Mesenchymal stem cell (in vitro differentiated cells and primary cell): Measurements from ENCODE around the gene MVB12A.

Experiments
- DNase-seq: peaks from one replicate; pipeline ENCODE4 v3.0.0-alpha.2; 2013
- H2AFZ ChIP-seq: one replicate; pipeline ENCODE4 v1.6.1; 2013; ENCODE audit warnings: low read depth, mild to moderate bottlenecking, control low read depth, inconsistent platforms, low read length, moderate library complexity
- H2AK5ac ChIP-seq: 2 replicates; pipeline ENCODE4 v1.6.1; 2013; ENCODE audit warnings: low read length, moderate library complexity, mild to moderate bottlenecking, inconsistent platforms; ENCODE audit not compliant: severe bottlenecking
- H2BK120ac ChIP-seq: one replicate; pipeline ENCODE4 v1.6.1; 2013; ENCODE audit warnings: low read depth, mild to moderate bottlenecking, inconsistent platforms, low read length, moderate library complexity
- H2BK12ac ChIP-seq, 2 experiments: one replicate each; pipeline ENCODE4 v1.6.1; 2013; ENCODE audit warnings: inconsistent platforms in 2 of 2, low read length in 2 of 2, mild to moderate bottlenecking in 2 of 2, moderate library complexity in 2 of 2, control low read depth in 1 of 2
- H2BK15ac ChIP-seq: one replicate; pipeline ENCODE4 v1.6.1; 2013; ENCODE audit warnings: mild to moderate bottlenecking, low read depth, inconsistent platforms; ENCODE audit not compliant: poor library complexity, severe bottlenecking
- H2BK5ac ChIP-seq: 2 replicates; pipeline ENCODE4 v1.6.1; 2013; ENCODE audit warnings: low read depth, mild to moderate bottlenecking, low read length, control low read depth, inconsistent platforms; ENCODE audit not compliant: poor library complexity, severe bottlenecking
- H3K14ac ChIP-seq, 2 experiments: one replicate each; pipeline ENCODE4 v1.6.1; 2013; ENCODE audit warnings: inconsistent platforms in 2 of 2, low read length in 2 of 2, control low read depth in 1 of 2, mild to moderate bottlenecking in 1 of 2, moderate library complexity in 1 of 2
- H3K18ac ChIP-seq, 2 experiments: one replicate each; pipeline ENCODE4 v1.6.1; 2013; ENCODE audit warnings: inconsistent platforms in 2 of 2, low read length in 2 of 2, control low read depth in 1 of 2, low read depth in 1 of 2, mild to moderate bottlenecking in 1 of 2
- H3K23ac ChIP-seq, 2 experiments: one replicate each; pipeline ENCODE4 v1.6.1; 2013; ENCODE audit warnings: inconsistent platforms in 2 of 2, low read length in 2 of 2, mild to moderate bottlenecking in 2 of 2, moderate library complexity in 2 of 2, control low read depth in 1 of 2
- H3K27ac ChIP-seq: 2 replicates; pipeline ENCODE4 v1.5.1; 2013; ENCODE audit warnings: mild to moderate bottlenecking, moderate library complexity, low read length, control low read depth, inconsistent platforms; ENCODE audit not compliant: poor library complexity, severe bottlenecking
- H3K27me3 ChIP-seq, 2 experiments: 2 replicates each; pipeline versions ENCODE4 v1.6.1 to v1.7.0; 2013; ENCODE audit warnings: low read length in 2 of 2, mild to moderate bottlenecking in 2 of 2, moderate library complexity in 2 of 2, control low read depth in 1 of 2, inconsistent platforms in 1 of 2; ENCODE audit not compliant: control insufficient read depth in 1 of 2, insufficient read depth in 1 of 2
- H3K36me3 ChIP-seq, 2 experiments: 2 replicates each; pipeline versions ENCODE4 v1.6.1 to v1.7.0; 2013; ENCODE audit warnings: low read length in 2 of 2, control low read depth in 1 of 2, inconsistent platforms in 1 of 2, low read depth in 1 of 2, mild to moderate bottlenecking in 1 of 2; ENCODE audit not compliant: insufficient read depth in 2 of 2, control insufficient read depth in 1 of 2
- H3K4ac ChIP-seq, 2 experiments: one replicate each; pipeline ENCODE4 v1.6.1; 2013; ENCODE audit warnings: inconsistent platforms in 2 of 2, low read length in 2 of 2, mild to moderate bottlenecking in 2 of 2, moderate library complexity in 2 of 2, control low read depth in 1 of 2, low read depth in 1 of 2
- H3K4me1 ChIP-seq: 2 replicates; pipeline ENCODE4 v1.6.1; 2013; ENCODE audit warnings: low read depth, low read length, control low read depth; ENCODE audit not compliant: control insufficient read depth, insufficient read depth
- H3K4me2 ChIP-seq: 2 replicates; pipeline ENCODE4 v1.6.1; 2013; ENCODE audit warnings: low read length, mild to moderate bottlenecking, inconsistent platforms; ENCODE audit not compliant: poor library complexity, severe bottlenecking
- H3K4me3 ChIP-seq, 2 experiments: 2 replicates each; pipeline versions ENCODE4 v1.5.1 to v1.7.0; 2013; ENCODE audit warnings: low read length in 2 of 2, mild to moderate bottlenecking in 2 of 2, control low read depth in 1 of 2, low read depth in 1 of 2; ENCODE audit not compliant: insufficient read depth in 1 of 2
- H3K79me1 ChIP-seq: replicated peaks from 2 replicates; pipeline ENCODE4 v1.6.1; 2013; ENCODE audit warnings: mild to moderate bottlenecking, control low read depth, low read length, inconsistent platforms; ENCODE audit not compliant: poor library complexity, severe bottlenecking
- H3K9ac ChIP-seq: 2 replicates; pipeline ENCODE4 v1.7.0; 2013; ENCODE audit warnings: mild to moderate bottlenecking, low read length, moderate library complexity
- H3K9me3 ChIP-seq: 2 replicates; pipeline ENCODE4 v1.7.0; 2013; ENCODE audit warnings: mild to moderate bottlenecking, low read length; ENCODE audit not compliant: control insufficient read depth
- H4K8ac ChIP-seq: one replicate; pipeline ENCODE4 v1.6.1; 2013; ENCODE audit warnings: inconsistent platforms, mild to moderate bottlenecking, low read length, moderate library complexity
- H4K91ac ChIP-seq: one replicate; pipeline ENCODE4 v1.6.1; 2013; ENCODE audit warnings: mild to moderate bottlenecking, low read length, inconsistent platforms
- WGBS: methylation state at CpG from one replicate; pipeline ENCODE4 v1.1.7; 2013; ENCODE audit warnings: mixed read lengths; 5-methylcytosine and 5-hydroxymethylcytosine counted together

The MVB12A gene

DNA sequence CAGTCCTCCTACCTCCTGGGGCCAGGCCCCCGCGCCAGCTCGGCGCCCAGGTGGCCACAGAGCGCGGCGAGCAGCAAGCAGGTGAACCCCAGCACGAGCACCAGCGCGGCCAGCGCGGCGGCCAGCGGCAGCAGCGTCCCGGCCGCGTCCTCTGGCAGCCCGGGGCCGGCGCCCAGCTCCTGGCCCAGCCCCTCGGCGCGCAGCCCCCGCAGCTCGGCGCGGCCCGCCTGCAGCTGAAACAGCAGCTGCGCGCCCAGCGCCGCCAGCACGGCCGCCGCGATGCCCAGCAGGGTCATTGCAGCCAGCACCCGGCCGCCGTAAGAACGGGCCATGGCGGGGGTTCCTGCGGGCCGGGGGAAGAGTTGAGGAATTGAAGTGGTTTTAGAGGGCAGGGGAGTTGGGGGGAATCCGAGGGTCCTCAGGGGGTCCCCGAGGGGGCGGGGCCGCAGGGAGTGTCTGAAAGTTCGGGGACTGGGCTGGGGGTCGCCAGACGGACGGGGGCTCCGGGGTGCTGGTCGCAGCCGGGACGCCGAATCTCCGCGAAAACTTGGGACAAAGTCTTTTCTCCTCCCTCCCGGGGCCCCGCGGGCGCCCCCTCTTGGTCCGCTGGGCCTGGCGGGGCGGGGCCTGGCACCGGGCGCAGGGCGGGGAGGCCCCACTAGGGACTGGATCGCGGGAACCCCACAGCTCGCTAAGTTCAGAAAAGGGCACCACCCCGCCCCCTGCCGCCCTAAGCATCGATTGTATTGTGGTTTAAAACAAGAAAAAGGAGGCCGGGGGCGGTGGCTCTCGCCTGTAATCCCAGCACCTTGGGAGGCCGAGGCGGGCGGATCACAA, 28.5 kb downstream of the MVB12A start, which contains the start of gene TMEM221:
Gene TMEM221, minus strand, starts transcription at position 538 of the 837 bp plus-strand sequence. Its CDS starts 206 bp downstream, at position 332.
- H3K23ac ChIP-seq = peak within 1 kb of the TSS in 1 of 2 experiments; percentile 53
- H2BK120ac ChIP-seq = no peak within 1 kb of the TSS
- H4K8ac ChIP-seq = peak within 1 kb of the TSS; percentile 61
- no peaks in the 10 kb centered on the region for H3K36me3 ChIP-seq
- H3K18ac ChIP-seq = no peak within 1 kb of the TSS
- peak; percentile 44 for DNase-seq
- peaks cover 11% of the 10 kb centered on the region for H3K4me1 ChIP-seq
- H3K79me1 ChIP-seq = no peaks in the 10 kb centered on the region
- H3K4me2 ChIP-seq = peak within 1 kb of the TSS; percentile 90
- H3K27me3 ChIP-seq = peaks cover 30% of the 10 kb centered on the region in 2 experiments
- H3K14ac ChIP-seq = peak within 1 kb of the TSS in 1 of 2 experiments; percentile 31
- 4% methylated on average over 67 of the region's 81 CpGs for WGBS
- no peak within 1 kb of the TSS for H2AK5ac ChIP-seq
- H3K4ac ChIP-seq = peak within 1 kb of the TSS in 1 of 2 experiments; percentile 26
- no peak within 1 kb of the TSS for H3K27ac ChIP-seq
- no peak within 1 kb of the TSS for H4K91ac ChIP-seq
- no peaks in the 10 kb centered on the region for H3K9me3 ChIP-seq
- no peak within 1 kb of the TSS for H3K9ac ChIP-seq
- H2AFZ ChIP-seq = peak within 1 kb of the TSS; percentile 96
- no peak within 1 kb of the TSS for H2BK5ac ChIP-seq
- H2BK15ac ChIP-seq = peak within 1 kb of the TSS; percentile 85
- no peak within 1 kb of the TSS for H2BK12ac ChIP-seq
- peak within 1 kb of the TSS; percentile 46 to 47 for H3K4me3 ChIP-seq

DNA sequence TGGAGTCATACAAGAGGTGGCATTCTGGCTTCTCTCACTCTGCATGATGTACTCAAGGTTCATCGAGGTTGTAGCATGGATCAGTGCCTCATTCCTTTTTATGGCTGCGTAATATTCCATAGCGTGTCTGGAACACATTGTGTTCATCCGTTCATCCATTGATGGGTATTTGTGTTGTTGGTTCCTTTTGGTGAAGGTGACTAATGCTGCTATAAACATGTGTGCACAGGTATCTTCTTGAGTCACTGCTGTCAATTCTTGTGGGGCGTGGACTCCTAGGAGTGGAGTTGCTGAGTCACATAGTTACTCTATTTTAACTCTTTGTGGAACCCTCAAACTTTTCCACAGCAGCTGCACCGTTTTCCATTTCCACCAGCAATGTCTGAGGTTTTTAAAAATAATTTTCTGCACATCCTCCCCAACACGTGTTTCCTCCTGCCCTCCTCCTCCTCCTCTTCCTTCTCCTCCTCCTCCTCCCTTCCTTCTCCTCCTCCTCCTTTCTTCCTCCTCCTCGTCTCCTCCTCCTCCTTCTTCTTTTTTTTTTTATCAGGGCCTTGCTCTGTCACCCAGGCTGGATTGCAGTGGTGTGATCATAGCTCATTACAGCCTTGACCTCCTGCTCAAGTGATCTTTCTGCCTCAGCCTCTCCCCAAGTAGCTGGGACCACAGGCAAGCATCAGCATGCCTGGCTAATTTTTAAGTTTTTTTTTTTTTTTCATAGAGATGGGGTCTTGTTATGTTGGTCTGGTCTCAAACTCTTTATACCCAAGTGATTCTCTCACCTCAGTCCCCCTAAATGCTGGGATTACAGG, 30.6 kb downstream of the MVB12A start:
- no peak overlapping the region for H3K14ac ChIP-seq
- H3K4me1 ChIP-seq = peaks cover 13% of the 10 kb centered on the region
- H3K4ac ChIP-seq = no peak overlapping the region
- H2BK15ac ChIP-seq = no peak overlapping the region
- H4K8ac ChIP-seq = no peak overlapping the region
- H2AK5ac ChIP-seq = no peak overlapping the region
- no peak overlapping the region for H3K4me2 ChIP-seq
- H2AFZ ChIP-seq = no peak overlapping the region
- no peaks in the 10 kb centered on the region for H3K36me3 ChIP-seq
- no peak overlapping the region for H2BK120ac ChIP-seq
- H3K79me1 ChIP-seq = no peaks in the 10 kb centered on the region
- H2BK12ac ChIP-seq = no peak overlapping the region
- no peak overlapping the region for H2BK5ac ChIP-seq
- H3K27me3 ChIP-seq = peaks cover 44 to 45% of the 10 kb centered on the region in 2 experiments
- DNase-seq = no peak
- H4K91ac ChIP-seq = no peak overlapping the region
- H3K18ac ChIP-seq = no peak overlapping the region
- no peaks in the 10 kb centered on the region for H3K9me3 ChIP-seq
- 61% methylated on average over 8 of the region's 8 CpGs for WGBS
- no peak overlapping the region for H3K4me3 ChIP-seq
- H3K23ac ChIP-seq = no peak overlapping the region
- H3K27ac ChIP-seq = no peak overlapping the region
- H3K9ac ChIP-seq = no peak overlapping the region

DNA sequence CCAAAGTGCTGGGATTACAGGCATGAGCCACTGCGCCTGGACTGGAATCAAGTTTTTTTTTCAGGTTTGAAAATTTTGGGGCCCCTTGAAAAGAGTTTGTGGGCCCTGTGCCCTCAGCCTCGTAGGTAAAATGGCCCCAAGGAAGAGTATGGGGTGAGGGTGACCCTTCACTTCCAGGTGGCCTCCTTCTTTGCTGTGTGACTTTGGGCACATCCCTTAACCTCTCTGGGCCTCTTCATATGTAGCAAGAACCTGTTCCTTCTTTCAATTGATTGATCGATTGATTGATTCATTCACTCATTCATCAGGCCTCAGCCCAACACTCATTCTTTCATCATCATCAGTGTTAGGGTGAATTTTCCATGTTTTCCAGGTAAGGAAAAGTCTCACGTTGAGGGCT, 32.0 kb downstream of the MVB12A start:
- no peaks in the 10 kb centered on the region for H3K9me3 ChIP-seq
- no peaks in the 10 kb centered on the region for H3K36me3 ChIP-seq
- no peak overlapping the region for H2AFZ ChIP-seq
- no peak for DNase-seq
- H3K23ac ChIP-seq = no peak overlapping the region
- no peak overlapping the region for H3K9ac ChIP-seq
- peaks cover 13% of the 10 kb centered on the region for H3K4me1 ChIP-seq
- H3K18ac ChIP-seq = no peak overlapping the region
- no peak overlapping the region for H2BK15ac ChIP-seq
- H3K4me3 ChIP-seq = no peak overlapping the region
- no peak overlapping the region for H3K4ac ChIP-seq
- H2AK5ac ChIP-seq = no peak overlapping the region
- H2BK120ac ChIP-seq = no peak overlapping the region
- no peak overlapping the region for H3K4me2 ChIP-seq
- no peaks in the 10 kb centered on the region for H3K79me1 ChIP-seq
- H3K27me3 ChIP-seq = peaks cover 46 to 53% of the 10 kb centered on the region in 2 experiments
- H3K14ac ChIP-seq = no peak overlapping the region
- no peak overlapping the region for H2BK5ac ChIP-seq
- H3K27ac ChIP-seq = no peak overlapping the region
- H2BK12ac ChIP-seq = no peak overlapping the region
- H4K8ac ChIP-seq = no peak overlapping the region
- H4K91ac ChIP-seq = no peak overlapping the region
- 94% methylated on average over 3 of the region's 4 CpGs for WGBS

DNA sequence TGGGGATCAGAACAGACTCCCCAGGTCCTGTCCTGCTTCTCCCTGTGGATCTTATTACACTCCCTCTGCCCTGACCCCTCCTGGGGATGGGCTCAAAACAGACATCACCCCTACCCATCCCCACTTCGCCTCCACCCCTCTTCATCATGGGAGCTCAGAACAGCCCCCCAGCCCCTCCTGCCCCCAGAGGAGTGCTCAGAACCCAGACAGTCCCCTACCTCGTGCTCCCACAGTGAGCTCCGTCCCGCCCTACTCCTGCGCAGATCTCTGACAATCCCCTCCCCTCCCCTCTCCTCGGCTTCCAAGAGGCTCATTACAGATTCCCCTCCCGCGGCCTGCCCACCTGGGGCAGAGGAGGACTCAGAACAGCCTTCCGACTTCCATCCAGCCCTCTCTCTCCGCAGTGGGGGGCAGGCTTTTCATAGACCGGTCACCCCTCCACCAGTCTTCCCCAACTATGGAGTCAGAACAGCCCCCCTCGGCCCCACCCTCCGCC, 34.8 kb downstream of the MVB12A start:
- H3K79me1 ChIP-seq = no peaks in the 10 kb centered on the region
- no peaks in the 10 kb centered on the region for H3K36me3 ChIP-seq
- no peak overlapping the region for H3K9ac ChIP-seq
- DNase-seq = no peak
- no peak overlapping the region for H3K4me3 ChIP-seq
- 4% methylated on average over 12 of the region's 13 CpGs for WGBS
- no peak overlapping the region for H2BK12ac ChIP-seq
- no peak overlapping the region for H2AFZ ChIP-seq
- H4K8ac ChIP-seq = no peak overlapping the region
- H3K4me2 ChIP-seq = no peak overlapping the region
- peaks cover 4% of the 10 kb centered on the region for H3K4me1 ChIP-seq
- no peak overlapping the region for H2BK120ac ChIP-seq
- H3K23ac ChIP-seq = peak overlapping the region in 1 of 2 experiments; percentile 85
- no peak overlapping the region for H3K27ac ChIP-seq
- H2BK15ac ChIP-seq = no peak overlapping the region
- no peak overlapping the region for H4K91ac ChIP-seq
- no peak overlapping the region for H2AK5ac ChIP-seq
- no peak overlapping the region for H3K18ac ChIP-seq
- no peak overlapping the region for H2BK5ac ChIP-seq
- no peak overlapping the region for H3K4ac ChIP-seq
- H3K27me3 ChIP-seq = peaks cover 33 to 55% of the 10 kb centered on the region in 2 experiments
- H3K9me3 ChIP-seq = no peaks in the 10 kb centered on the region
- H3K14ac ChIP-seq = no peak overlapping the region
